Activated T-helper 2 cell treated with anti-CD3 and anti-CD28 coated beads, Interferon-gamma antibody, Interleukin-2, Interleukin-4, amounts not matched to agents 10 μg/mL and 5 μg/mL and 100 μg/mL, durations not matched to agents 14 hours and 24 hours and 36 hours (primary cell): ENCODE data around the gene C22orf39. TPM values are rescaled to one million over a fixed set of nuclear protein-coding genes. Genes with fewer than 3 reads are reported as not detected.

ENCODE experiments used
- DNase-seq: peaks from one replicate; pipeline ENCODE4 v3.0.0; 2021; ENCODE audit warnings: low spot score
- H3K27ac Mint-ChIP-seq: one replicate; pipeline ENCODE4 v1.8.0; 2021; ENCODE audit warnings: mixed read lengths
- H3K27me3 Mint-ChIP-seq: one replicate; pipeline ENCODE4 v1.8.0; 2021; ENCODE audit warnings: low read depth, mixed read lengths
- H3K36me3 Mint-ChIP-seq: one replicate; pipeline ENCODE4 v1.8.0; 2021; ENCODE audit warnings: low read depth, mixed read lengths
- H3K4me1 Mint-ChIP-seq: one replicate; pipeline ENCODE4 v1.8.0; 2021; ENCODE audit warnings: low read depth, mixed read lengths
- H3K4me3 Mint-ChIP-seq: one replicate; pipeline ENCODE4 v1.8.0; 2021; ENCODE audit warnings: low read depth, mild to moderate bottlenecking, moderate library complexity, mixed read lengths
- H3K9me3 Mint-ChIP-seq: one replicate; pipeline ENCODE4 v1.8.0; 2021; ENCODE audit warnings: mixed read lengths
- intact Hi-C: fragments of 100-400 bp; cut with micrococcal nuclease; formaldehyde crosslinking; loops from one replicate; pipeline ENCODE4 v1.15.1; 2023
- total RNA-seq: library from RNA; stranded (reverse); gene quantifications from 2 replicates; pipeline ENCODE4 v1.2.3, GENCODE V29; 2022

The C22orf39 gene
- total RNA-seq, 1 donor from 2014 or later: 26.9 TPM

DNA sequence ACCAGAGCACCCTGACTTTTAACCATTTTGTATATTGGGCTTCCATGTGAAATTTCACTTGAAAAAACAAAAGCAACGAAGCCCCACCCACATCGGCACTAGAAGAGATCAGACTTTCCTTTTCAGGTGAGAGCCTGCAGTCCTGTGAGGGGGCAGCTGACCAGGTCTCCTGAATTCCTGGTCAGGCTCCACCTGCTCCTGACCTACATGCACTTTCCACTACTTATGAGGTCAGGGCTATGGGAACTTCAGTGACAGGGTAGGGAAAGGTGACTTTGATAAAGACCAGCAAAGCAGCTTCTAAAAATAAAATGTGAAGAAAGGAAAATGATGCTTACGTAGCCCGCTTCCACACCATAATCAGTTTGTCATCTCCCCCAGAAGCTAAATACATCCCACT lies 40.7 kb downstream of the C22orf39 start:
- Mint-ChIP-seq H3K27me3 (no peaks in the 10 kb centered on the region), H3K27ac (no peak overlapping the region), H3K36me3 (peaks cover 57% of the 10 kb centered on the region), H3K4me3 (no peak overlapping the region), H3K9me3 (no peaks in the 10 kb centered on the region), H3K4me1 (peaks cover 1% of the 10 kb centered on the region)
- DNase-seq: no peak
- intact Hi-C loops: no loop called here

DNA sequence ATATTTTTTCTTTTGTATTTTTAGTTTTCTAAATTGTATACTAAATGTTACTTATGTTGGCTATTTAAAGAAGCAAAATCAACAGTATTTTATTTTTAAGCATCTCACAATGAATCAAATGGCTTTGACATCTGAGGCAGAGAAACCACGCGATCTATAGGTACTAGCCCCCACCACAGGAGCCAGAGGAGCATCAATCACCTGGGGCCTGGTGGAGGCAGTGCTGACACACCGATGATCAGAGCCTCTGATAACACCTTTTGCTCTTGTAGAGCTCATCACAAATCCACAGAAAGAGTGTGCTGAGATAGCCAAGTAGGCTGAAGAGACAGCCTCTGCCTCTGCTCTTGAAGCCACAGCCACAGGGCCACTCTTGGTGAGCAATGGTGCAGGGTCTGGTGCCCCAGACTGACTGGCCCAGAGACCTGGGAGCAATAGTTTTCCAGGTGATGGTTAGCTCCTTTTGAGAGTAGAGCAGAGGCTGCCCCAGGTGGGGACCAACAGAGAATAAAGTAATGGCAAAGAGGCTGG lies 41.2 kb downstream of the C22orf39 start:
- H3K36me3 Mint-ChIP-seq: peaks cover 62% of the 10 kb centered on the region
- intact Hi-C loops: no loop called here
- no peak for DNase-seq
- peaks cover 1% of the 10 kb centered on the region for H3K4me1 Mint-ChIP-seq
- no peaks in the 10 kb centered on the region for H3K9me3 Mint-ChIP-seq
- H3K27ac Mint-ChIP-seq: no peak overlapping the region
- H3K4me3 Mint-ChIP-seq: no peak overlapping the region
- H3K27me3 Mint-ChIP-seq: no peaks in the 10 kb centered on the region

DNA sequence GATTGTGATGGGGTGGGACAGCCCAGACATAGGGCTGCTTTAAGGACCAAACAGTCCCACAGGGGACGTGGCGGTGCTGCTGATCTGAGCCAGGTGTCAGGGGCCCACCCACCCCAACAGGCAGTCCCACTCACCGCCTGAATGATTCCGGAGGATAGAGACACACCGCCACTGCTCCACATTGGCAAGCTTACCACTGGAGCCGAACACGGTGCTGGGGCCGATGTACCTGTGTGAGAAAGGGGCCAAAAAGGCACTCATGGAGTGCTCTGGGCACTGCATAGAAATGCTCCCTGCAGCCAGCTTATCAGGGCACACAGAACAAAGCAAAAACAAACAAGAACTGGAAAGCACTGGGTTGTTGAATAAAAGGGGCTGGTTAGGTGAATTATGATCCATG lies 41.9 kb downstream of the C22orf39 start:
- Mint-ChIP-seq H3K36me3 (peaks cover 68% of the 10 kb centered on the region), H3K4me1 (peaks cover 1% of the 10 kb centered on the region), H3K4me3 (no peak overlapping the region), H3K9me3 (no peaks in the 10 kb centered on the region), H3K27me3 (no peaks in the 10 kb centered on the region), H3K27ac (no peak overlapping the region)
- DNase-seq: no peak
- intact Hi-C loops: no loop called here

DNA sequence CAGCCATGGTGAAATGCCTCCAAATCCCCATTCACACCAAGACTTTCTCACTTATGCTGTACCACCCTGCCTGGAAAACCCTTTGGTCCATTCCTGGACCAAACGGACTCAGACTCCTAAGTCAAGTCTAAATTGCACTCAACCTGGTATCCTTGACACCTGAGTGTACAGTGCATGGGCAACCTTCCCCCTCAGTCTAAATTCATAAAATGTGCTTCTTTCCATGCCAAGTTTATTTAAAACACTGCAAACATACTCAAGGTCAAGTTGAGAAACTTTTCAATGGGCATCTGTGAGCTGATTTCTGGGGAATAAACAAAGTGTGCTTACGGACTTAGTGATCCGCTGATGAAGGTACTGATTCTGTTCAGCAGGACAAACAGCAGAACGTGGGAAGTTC lies 42.4 kb downstream of the C22orf39 start:
- Mint-ChIP-seq H3K4me1 (peaks cover 1% of the 10 kb centered on the region), H3K27ac (no peak overlapping the region), H3K36me3 (peaks cover 70% of the 10 kb centered on the region), H3K9me3 (no peaks in the 10 kb centered on the region), H3K27me3 (no peaks in the 10 kb centered on the region), H3K4me3 (no peak overlapping the region)
- intact Hi-C loops: no loop called here
- no peak for DNase-seq

DNA sequence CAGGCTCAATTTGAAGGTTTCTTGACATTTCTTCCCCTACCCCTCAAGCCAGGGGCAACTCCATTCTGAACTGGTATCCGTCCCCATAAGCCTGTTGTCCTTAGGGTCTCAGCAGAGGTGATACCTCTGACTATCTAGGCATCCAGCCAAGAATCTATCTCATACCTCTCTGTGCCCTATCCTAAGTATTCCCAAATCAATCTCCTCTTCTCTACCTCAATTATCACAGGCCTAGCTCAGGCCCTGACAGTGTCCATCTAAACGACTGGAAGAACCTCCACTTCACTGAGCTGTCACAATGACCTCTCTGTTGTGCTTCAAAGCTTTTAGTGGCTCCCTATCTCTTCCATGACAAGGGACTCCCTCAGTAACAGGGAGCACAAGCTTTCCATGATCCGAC lies 42.8 kb downstream of the C22orf39 start:
- no peak for DNase-seq
- no peaks in the 10 kb centered on the region for H3K27me3 Mint-ChIP-seq
- intact Hi-C loops: no loop called here
- no peak overlapping the region for H3K27ac Mint-ChIP-seq
- no peaks in the 10 kb centered on the region for H3K9me3 Mint-ChIP-seq
- H3K4me1 Mint-ChIP-seq: peaks cover 1% of the 10 kb centered on the region
- peaks cover 67% of the 10 kb centered on the region for H3K36me3 Mint-ChIP-seq
- H3K4me3 Mint-ChIP-seq: no peak overlapping the region

DNA sequence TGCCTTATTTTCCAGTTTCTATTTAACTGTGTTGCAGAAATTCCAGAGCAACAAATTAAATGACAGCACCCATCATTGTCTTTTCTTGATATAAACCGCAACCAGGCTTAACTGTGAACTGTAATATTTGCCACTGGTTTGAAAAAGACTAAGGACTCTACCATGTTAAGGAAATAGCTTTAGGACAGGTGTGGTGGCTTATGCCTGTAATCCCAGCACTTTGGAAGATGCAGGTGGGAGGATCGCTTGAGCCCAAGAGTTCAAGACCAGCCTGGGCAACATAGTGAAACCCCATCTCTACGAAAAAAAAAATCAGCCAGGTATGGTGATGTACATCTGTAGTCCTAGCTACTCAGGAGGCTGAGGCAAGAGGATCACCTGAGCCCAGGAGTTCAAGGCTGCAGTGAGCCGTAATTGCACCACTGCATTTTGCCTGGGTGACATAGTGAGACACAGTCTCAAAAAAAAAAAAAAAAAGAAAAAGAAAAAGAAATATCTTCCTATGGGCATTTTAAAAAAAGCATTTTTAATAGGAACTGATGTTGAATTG lies 44.8 kb downstream of the C22orf39 start:
- peaks cover 1% of the 10 kb centered on the region for H3K4me1 Mint-ChIP-seq
- H3K9me3 Mint-ChIP-seq: no peaks in the 10 kb centered on the region
- no peak for DNase-seq
- intact Hi-C loops: no loop called here
- H3K27ac Mint-ChIP-seq: no peak overlapping the region
- H3K36me3 Mint-ChIP-seq: peaks cover 65% of the 10 kb centered on the region
- H3K4me3 Mint-ChIP-seq: no peak overlapping the region
- H3K27me3 Mint-ChIP-seq: no peaks in the 10 kb centered on the region

DNA sequence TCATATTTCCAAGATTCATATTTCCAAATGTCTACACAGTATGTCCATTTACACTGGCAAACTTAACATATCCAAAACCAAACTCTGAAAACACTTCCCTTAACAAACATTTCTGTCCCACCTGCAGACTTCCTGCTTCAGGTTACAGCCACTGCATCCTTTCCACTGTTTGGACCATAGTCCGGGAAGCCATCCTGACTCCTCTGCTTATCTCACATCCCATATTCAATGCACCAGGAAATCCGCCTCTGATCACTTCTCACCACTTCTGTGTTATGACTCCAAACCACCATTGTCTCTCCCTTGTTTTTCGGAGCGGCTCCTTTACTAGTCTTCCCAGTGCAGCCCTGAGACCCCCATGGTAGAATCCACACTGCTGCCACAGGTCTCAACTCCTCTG lies 46.0 kb downstream of the C22orf39 start:
- intact Hi-C loops: no loop called here
- Mint-ChIP-seq H3K27me3 (no peaks in the 10 kb centered on the region), H3K4me1 (peaks cover 1% of the 10 kb centered on the region), H3K9me3 (no peaks in the 10 kb centered on the region), H3K36me3 (peaks cover 62% of the 10 kb centered on the region), H3K4me3 (no peak overlapping the region), H3K27ac (no peak overlapping the region)
- DNase-seq: no peak

DNA sequence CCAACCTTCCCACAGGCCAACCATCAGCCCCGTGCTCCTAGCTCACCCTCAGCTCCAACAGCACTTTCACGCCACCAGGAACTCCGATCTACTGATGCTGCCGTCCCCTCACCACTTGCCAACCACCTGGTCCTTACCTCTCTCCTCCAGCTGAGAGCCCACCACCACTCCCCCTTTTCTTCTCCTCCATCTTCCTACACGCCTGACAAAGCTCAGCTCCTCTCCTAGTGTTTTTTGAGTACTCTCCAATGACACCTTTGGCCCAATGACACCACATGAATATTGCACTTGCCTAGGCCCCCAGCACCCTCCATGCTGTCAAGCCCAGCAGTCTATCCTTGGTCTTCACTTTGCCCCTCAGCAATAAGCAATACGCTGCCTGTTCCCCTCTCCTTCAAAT lies 46.6 kb downstream of the C22orf39 start:
- Mint-ChIP-seq H3K4me3 (no peak overlapping the region), H3K9me3 (no peaks in the 10 kb centered on the region), H3K27ac (no peak overlapping the region), H3K36me3 (peaks cover 59% of the 10 kb centered on the region), H3K4me1 (no peaks in the 10 kb centered on the region), H3K27me3 (no peaks in the 10 kb centered on the region)
- DNase-seq: no peak
- intact Hi-C loops: no loop called here

DNA sequence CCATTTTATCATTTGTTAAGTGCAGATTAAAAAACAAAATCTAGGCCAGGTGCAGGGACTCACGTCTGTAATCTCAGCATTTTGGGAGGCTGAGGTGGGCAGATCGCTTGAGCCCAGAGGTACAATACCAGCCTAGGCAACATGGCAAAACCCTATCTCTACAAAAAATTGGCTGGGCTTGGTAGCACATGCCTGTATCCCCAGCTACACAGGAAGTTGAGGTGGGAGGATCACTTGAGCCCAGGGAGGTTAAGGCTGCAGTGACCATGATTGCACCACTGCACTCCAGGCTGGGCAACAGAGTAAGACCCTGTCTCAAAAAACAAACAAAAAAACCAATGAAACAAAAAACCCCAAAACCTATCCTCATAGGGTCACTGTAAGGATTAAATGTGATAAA lies 48.9 kb downstream of the C22orf39 start:
- Mint-ChIP-seq H3K4me3 (no peak overlapping the region), H3K27ac (no peak overlapping the region), H3K27me3 (no peaks in the 10 kb centered on the region), H3K36me3 (peaks cover 58% of the 10 kb centered on the region), H3K4me1 (no peaks in the 10 kb centered on the region), H3K9me3 (no peaks in the 10 kb centered on the region)
- no peak for DNase-seq
- intact Hi-C loops: no loop called here

DNA sequence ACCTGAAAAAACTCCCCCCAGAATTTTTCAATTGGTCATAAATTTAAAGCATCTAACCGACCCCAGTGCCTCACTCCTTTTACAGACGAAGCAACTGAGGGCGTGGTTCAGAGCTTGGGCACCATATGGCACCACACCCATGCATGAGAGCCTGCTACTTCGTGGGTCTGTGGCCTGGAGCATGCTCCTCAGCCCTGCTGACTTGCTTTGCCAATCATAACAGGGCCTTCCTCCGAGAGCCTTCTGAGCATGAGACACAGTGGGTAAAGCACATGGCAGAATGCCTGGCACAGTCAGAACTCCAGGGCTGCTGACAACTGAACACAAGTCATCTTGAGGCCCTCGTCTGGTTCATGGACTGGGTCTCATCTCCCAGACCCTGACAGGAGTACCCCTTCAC lies 49.3 kb downstream of the C22orf39 start:
- no peak overlapping the region for H3K4me3 Mint-ChIP-seq
- H3K4me1 Mint-ChIP-seq: no peaks in the 10 kb centered on the region
- intact Hi-C loops: no loop called here
- peaks cover 61% of the 10 kb centered on the region for H3K36me3 Mint-ChIP-seq
- H3K27me3 Mint-ChIP-seq: no peaks in the 10 kb centered on the region
- no peaks in the 10 kb centered on the region for H3K9me3 Mint-ChIP-seq
- no peak overlapping the region for H3K27ac Mint-ChIP-seq
- DNase-seq: no peak

DNA sequence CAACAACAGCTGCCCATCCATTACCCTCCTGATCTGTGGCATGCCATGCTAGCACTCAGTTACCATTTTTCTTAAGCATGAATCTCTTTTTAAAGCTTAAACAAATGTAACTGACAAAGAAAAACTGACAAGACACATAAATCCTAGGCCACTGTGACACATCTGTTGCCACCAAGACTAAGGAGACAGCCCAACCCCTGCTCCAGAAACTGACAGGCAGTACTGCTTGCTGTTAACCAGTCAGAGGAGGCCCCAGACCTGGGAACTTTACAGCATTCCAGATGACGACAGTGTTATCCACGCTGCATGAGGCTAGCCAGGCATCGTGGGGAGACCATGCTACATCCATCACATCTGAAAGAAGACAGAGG lies 49.8 kb downstream of the C22orf39 start:
- DNase-seq: no peak
- no peaks in the 10 kb centered on the region for H3K9me3 Mint-ChIP-seq
- H3K27ac Mint-ChIP-seq: no peak overlapping the region
- H3K36me3 Mint-ChIP-seq: peaks cover 61% of the 10 kb centered on the region
- H3K4me1 Mint-ChIP-seq: no peaks in the 10 kb centered on the region
- intact Hi-C loops: no loop called here
- no peak overlapping the region for H3K4me3 Mint-ChIP-seq
- H3K27me3 Mint-ChIP-seq: no peaks in the 10 kb centered on the region

DNA sequence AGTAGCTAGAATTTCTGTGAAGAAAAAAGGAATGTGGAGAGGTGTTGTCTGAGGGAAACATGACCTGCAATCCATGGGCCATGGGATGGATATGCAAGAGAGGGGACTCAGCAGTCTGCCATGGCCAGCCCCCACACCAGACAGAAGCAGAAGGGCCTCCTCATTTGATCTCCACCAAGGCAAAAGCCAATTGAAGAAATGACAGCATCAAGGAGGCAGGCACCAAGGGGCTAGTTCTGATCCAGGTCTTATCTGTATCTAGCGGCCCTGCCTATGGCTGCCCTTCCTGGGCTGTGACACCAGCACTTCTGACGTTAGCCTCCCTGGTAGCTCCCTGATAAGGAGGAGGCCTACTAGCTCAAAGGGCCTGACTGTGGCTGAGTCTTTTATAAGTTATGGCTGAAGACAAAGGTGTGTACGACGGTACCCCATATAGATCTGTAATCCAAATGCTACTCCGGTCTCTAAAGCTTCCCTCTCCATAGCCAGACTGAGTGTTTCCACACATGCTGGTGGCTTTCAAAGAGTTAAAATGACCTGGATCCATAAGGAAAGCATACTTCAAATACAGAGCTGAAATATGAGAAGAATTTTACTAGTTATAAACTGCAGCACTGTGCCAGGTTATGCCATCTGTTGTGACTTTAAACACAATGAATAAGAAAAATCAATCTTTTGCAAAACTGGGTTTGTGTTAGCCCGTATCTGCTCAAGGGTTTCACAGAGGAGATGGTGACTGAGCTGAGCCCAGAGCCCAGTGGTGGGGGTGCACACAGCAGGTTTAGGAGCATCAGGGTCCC lies 50.4 kb downstream of the C22orf39 start:
- H3K9me3 Mint-ChIP-seq: no peaks in the 10 kb centered on the region
- no peak overlapping the region for H3K4me3 Mint-ChIP-seq
- no peak for DNase-seq
- no peaks in the 10 kb centered on the region for H3K4me1 Mint-ChIP-seq
- intact Hi-C loops: no loop called here
- H3K27ac Mint-ChIP-seq: no peak overlapping the region
- no peaks in the 10 kb centered on the region for H3K27me3 Mint-ChIP-seq
- peaks cover 58% of the 10 kb centered on the region for H3K36me3 Mint-ChIP-seq

DNA sequence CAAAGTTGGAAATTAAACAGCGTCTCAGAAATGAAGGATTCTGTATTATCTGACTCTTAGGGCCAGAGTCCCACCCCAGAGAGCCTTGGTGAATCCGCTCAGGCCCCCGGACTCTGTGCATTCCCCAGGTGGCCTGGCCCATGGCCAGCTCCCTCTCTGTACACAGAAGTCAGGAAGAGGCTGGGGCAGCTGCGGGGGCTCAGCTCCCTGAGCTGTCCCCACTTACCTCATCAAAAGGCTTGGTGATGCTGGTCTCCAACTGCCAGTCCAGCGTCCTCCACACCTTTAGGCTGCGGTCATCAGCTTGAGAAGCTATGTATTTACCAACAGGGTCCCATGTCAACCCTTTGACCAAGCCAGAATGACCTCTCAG lies 51.0 kb downstream of the C22orf39 start:
- Mint-ChIP-seq H3K4me1 (no peaks in the 10 kb centered on the region), H3K36me3 (peaks cover 56% of the 10 kb centered on the region), H3K4me3 (no peak overlapping the region)

More for the DNA sequence above, 51.0 kb downstream of the C22orf39 start:
- Mint-ChIP-seq H3K27me3 (no peaks in the 10 kb centered on the region), H3K27ac (no peak overlapping the region), H3K9me3 (no peaks in the 10 kb centered on the region)
- no peak for DNase-seq
- intact Hi-C loops: no loop called here
